ENCODE measurements around the gene WDFY3.

- TF ChIP-seq CTCF (IDR thresholded peaks at IDR 0.05; ENCODE audit: poor library complexity) (no peak), EZH2 (IDR thresholded peaks at IDR 0.05; ENCODE audit: borderline replicate concordance) (no peak), EZH2phosphoT487 (IDR thresholded peaks at IDR 0.05; ENCODE audit: low read depth, severe bottlenecking, unreplicated experiment) (no peak)
These were observed 162.8 kb downstream of the WDFY3 start for GRCh38 chr4:84803720-84804119.

All from hepatocyte (in vitro differentiated cells).